Mesothelial cell of epicardium (in vitro differentiated cells): ENCODE data around the gene AGRN. TPM values are rescaled to one million over a fixed set of nuclear protein-coding genes. Genes with fewer than 3 reads are reported as not detected.

Experiments used
- DNase-seq, 2 experiments: peaks; one replicate each; pipeline ENCODE4 v3.0.0; 2021; ENCODE audit warnings: low spot score in 2 of 2; ENCODE audit not compliant: unreplicated experiment in 2 of 2
- H3K27ac Mint-ChIP-seq: 2 replicates; pipeline ENCODE4 v1.8.0; 2021; ENCODE audit warnings: mixed read lengths
- H3K27me3 Mint-ChIP-seq: 2 replicates; pipeline ENCODE4 v1.8.0; 2021; ENCODE audit warnings: low read depth, mixed read lengths
- H3K36me3 Mint-ChIP-seq: 2 replicates; pipeline ENCODE4 v1.8.0; 2021; ENCODE audit warnings: mixed read lengths
- H3K4me1 Mint-ChIP-seq: 2 replicates; pipeline ENCODE4 v1.8.0; 2021; ENCODE audit warnings: mixed read lengths
- H3K4me3 Mint-ChIP-seq: 2 replicates; pipeline ENCODE4 v1.8.0; 2021; ENCODE audit warnings: mild to moderate bottlenecking, moderate library complexity, mixed read lengths
- H3K9me3 Mint-ChIP-seq: 2 replicates; pipeline ENCODE4 v1.8.0; 2021; ENCODE audit warnings: mixed read lengths
- total RNA-seq: library from RNA; stranded (reverse); gene quantifications from 3 replicates; pipeline ENCODE4 v1.2.1, GENCODE V29; 2021
- TF ChIP-seq, protein P1 (sequence below): fragments of 200-600 bp; sonication (generic); IDR thresholded peaks from one replicate; pipeline ENCODE4 v1.5.0; 2021; ENCODE audit warnings: antibody characterized with exemption; ENCODE audit not compliant: unreplicated experiment

AGRN gene
- 502 to 532 TPM (median 514 TPM) in 3 replicates for total RNA-seq

DNA sequence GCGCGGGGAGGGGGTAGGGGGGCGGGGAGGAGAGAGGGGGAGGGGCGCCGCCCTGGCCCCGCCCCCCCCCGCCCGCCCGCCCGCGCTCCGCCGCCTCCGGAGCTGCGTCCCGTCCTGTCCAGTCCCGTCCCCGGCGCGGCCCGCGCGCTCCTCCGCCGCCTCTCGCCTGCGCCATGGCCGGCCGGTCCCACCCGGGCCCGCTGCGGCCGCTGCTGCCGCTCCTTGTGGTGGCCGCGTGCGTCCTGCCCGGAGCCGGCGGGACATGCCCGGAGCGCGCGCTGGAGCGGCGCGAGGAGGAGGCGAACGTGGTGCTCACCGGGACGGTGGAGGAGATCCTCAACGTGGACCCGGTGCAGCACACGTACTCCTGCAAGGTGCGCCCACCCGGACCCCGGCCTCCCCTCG is at the start of gene AGRN:
TSS of gene AGRN (plus strand) at position 121 of the 405 bp plus-strand sequence. CDS start at position 174, 53 bp downstream.
- DNase-seq: no peak
- peak within 1 kb of the TSS; percentile 78 for H3K4me3 Mint-ChIP-seq
- TF ChIP-seq, protein P1, sequence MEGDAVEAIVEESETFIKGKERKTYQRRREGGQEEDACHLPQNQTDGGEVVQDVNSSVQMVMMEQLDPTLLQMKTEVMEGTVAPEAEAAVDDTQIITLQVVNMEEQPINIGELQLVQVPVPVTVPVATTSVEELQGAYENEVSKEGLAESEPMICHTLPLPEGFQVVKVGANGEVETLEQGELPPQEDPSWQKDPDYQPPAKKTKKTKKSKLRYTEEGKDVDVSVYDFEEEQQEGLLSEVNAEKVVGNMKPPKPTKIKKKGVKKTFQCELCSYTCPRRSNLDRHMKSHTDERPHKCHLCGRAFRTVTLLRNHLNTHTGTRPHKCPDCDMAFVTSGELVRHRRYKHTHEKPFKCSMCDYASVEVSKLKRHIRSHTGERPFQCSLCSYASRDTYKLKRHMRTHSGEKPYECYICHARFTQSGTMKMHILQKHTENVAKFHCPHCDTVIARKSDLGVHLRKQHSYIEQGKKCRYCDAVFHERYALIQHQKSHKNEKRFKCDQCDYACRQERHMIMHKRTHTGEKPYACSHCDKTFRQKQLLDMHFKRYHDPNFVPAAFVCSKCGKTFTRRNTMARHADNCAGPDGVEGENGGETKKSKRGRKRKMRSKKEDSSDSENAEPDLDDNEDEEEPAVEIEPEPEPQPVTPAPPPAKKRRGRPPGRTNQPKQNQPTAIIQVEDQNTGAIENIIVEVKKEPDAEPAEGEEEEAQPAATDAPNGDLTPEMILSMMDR: no peak
- peak within 1 kb of the TSS; percentile 79 for H3K27ac Mint-ChIP-seq
- no peaks in the 10 kb centered on the region for H3K9me3 Mint-ChIP-seq
- peaks cover 31% of the 10 kb centered on the region for H3K4me1 Mint-ChIP-seq
- H3K27me3 Mint-ChIP-seq: no peaks in the 10 kb centered on the region
- H3K36me3 Mint-ChIP-seq: peaks cover 3% of the 10 kb centered on the region

- H3K4me3 Mint-ChIP-seq: peak overlapping the region; percentile 46
Observed at GRCh38 chr1:970242-970972, 49.5 kb upstream of the AGRN start.

DNA sequence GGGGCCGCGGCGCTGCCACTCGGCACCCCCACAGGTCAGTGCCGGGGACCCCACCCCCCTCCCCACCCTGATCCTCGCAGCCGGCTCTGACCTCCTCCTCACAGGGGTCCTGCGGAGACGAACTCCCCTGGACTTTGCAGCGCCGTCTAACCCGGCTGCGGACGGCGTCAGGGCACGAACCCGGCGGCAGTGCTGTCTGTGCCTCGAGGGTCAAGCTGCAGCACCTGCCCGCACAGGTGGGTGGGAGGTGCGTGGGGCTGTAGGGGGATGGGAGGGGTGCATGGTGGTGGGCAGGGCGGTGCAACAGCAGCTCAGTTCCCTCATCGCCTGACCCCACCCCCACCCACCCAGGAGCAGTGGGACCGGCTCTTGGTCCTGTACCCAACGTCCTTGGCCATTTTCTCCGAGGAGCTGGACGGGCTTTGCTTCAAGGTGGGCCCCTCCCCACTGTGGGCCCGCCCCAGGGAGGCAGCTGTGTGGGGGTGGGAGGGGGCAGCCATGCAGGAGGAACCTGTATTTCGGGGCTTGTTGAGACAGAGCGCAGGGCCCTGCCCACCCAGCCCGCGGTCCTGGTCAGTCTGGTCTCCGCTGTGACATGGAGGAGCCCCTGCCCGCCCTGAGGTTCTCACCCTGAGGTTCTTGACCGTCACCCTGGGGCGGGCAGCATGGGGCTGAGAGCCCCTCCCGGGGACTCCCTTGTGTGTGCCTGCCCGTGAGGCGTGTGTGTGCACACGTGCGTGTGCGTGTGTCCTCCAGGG is 48.8 kb upstream of the AGRN start:
- H3K27me3 Mint-ChIP-seq: peaks cover 17% of the 10 kb centered on the region
- H3K36me3 Mint-ChIP-seq: peaks cover 2% of the 10 kb centered on the region
- H3K27ac Mint-ChIP-seq: no peak overlapping the region
- H3K4me3 Mint-ChIP-seq: peak overlapping the region; percentile 62
- H3K9me3 Mint-ChIP-seq: no peaks in the 10 kb centered on the region
- TF ChIP-seq, protein P1: no peak
- DNase-seq: no peak
- H3K4me1 Mint-ChIP-seq: peaks cover 11% of the 10 kb centered on the region

More at GRCh38 chr1:970242-970972, 49.5 kb upstream of the AGRN start:
- H3K4me1 Mint-ChIP-seq: peaks cover 5% of the 10 kb centered on the region
- no peak overlapping the region for H3K27ac Mint-ChIP-seq
- H3K27me3 Mint-ChIP-seq: peaks cover 17% of the 10 kb centered on the region
- H3K9me3 Mint-ChIP-seq: no peaks in the 10 kb centered on the region
- H3K36me3 Mint-ChIP-seq: peaks cover 2% of the 10 kb centered on the region
- TF ChIP-seq, protein P1: no peak
- DNase-seq: no peak

GRCh38 chr1:971751-972506 is 48.0 kb upstream of the AGRN start:
- Mint-ChIP-seq H3K4me1 (peaks cover 11% of the 10 kb centered on the region), H3K27me3 (peaks cover 17% of the 10 kb centered on the region), H3K4me3 (peak overlapping the region; percentile 62), H3K27ac (no peak overlapping the region), H3K36me3 (peaks cover 2% of the 10 kb centered on the region), H3K9me3 (no peaks in the 10 kb centered on the region)
- DNase-seq: no peak
- TF ChIP-seq, protein P1: no peak

DNA sequence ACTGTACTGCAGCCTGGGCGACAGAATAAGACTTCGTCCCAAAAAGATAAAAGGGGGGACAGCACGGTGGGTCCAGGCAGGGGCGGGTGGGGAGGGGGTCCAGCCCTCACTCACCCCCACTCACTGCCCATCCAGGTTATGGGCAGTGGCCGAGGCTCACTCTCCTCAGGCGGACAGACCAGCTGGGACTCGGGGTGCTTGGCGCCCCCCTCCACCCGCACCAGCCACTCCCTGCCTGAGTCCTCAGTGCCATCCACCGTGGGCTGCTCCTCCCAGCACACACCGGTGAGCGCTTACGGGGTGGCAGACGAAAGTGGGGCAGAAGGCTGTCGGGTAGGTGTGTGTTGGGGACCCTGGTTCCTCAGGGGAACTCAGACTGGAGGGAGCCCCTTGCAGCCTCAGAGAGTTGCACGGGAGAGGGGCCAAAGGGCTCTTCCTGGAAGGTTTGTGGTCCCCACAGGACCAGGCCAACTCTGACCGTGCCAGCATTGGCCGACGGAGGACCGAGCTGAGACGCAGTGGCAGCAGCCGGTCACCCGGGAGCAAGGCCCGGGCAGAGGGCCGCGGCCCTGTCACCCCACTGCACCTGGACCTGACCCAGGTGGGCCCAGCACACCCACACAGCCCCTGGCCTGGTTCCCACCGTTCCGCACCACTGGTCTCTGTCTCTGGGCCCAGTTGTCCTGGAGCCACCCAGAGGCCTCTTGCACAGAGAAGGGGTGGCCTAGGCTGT is 47.0 kb upstream of the AGRN start:
- TF ChIP-seq, protein P1: no peak
- H3K27ac Mint-ChIP-seq: no peak overlapping the region
- peaks cover 2% of the 10 kb centered on the region for H3K36me3 Mint-ChIP-seq
- no peak overlapping the region for H3K4me3 Mint-ChIP-seq
- H3K4me1 Mint-ChIP-seq: peaks cover 11% of the 10 kb centered on the region
- DNase-seq: no peak
- no peaks in the 10 kb centered on the region for H3K9me3 Mint-ChIP-seq
- H3K27me3 Mint-ChIP-seq: peaks cover 17% of the 10 kb centered on the region
